Endodermal cell (in vitro differentiated cells): Measurements from ENCODE around the gene XNDC1N. TPM values are rescaled to one million over a fixed set of nuclear protein-coding genes. Genes with fewer than 3 reads are reported as not detected.
A peak's percentile ranks its signal among the peaks of the same experiment; 100 is the strongest.
"Not testable (repeated sequence)": the region's sequence is repeated elsewhere in the genome, so short reads cannot be mapped to it uniquely, and the experiment has no call there.

Experiments used
- DNase-seq: peaks from one replicate; pipeline ENCODE4 v3.0.0-alpha.2; 2017
- H3K27ac ChIP-seq: 2 replicates; pipeline ENCODE4 v1.5.1; 2013; ENCODE audit warnings: mild to moderate bottlenecking, low read depth, low read length, moderate library complexity
- H3K27me3 ChIP-seq: 2 replicates; pipeline ENCODE4 v1.6.1; 2013; ENCODE audit warnings: mild to moderate bottlenecking, low read length, moderate library complexity; ENCODE audit not compliant: insufficient read depth, control insufficient read depth, poor library complexity, severe bottlenecking
- H3K36me3 ChIP-seq: 2 replicates; pipeline ENCODE4 v1.7.0; 2013; ENCODE audit warnings: mild to moderate bottlenecking, low read length, moderate library complexity; ENCODE audit not compliant: control insufficient read depth, insufficient read depth
- H3K4me1 ChIP-seq: one replicate; pipeline ENCODE4 v1.7.0; 2013; ENCODE audit warnings: low read length; ENCODE audit not compliant: control insufficient read depth, insufficient read depth
- H3K4me3 ChIP-seq: 2 replicates; pipeline ENCODE4 v1.5.1; 2013; ENCODE audit warnings: mild to moderate bottlenecking, low read length, moderate library complexity
- H3K9ac ChIP-seq: 2 replicates; pipeline ENCODE4 v1.6.1; 2013; ENCODE audit warnings: mild to moderate bottlenecking, low read length, moderate library complexity; ENCODE audit not compliant: poor library complexity, severe bottlenecking; ENCODE audit errors: extremely low read depth
- H3K9me3 ChIP-seq: 2 replicates; pipeline ENCODE4 v1.6.1; 2013; ENCODE audit warnings: mild to moderate bottlenecking, low read length, moderate library complexity; ENCODE audit not compliant: control insufficient read depth
- H3K27ac Mint-ChIP-seq: 2 replicates; pipeline ENCODE4 v1.8.0; 2020; ENCODE audit warnings: mixed read lengths
- H3K27me3 Mint-ChIP-seq: 2 replicates; pipeline ENCODE4 v1.8.0; 2021; ENCODE audit warnings: mild to moderate bottlenecking, mixed read lengths; ENCODE audit not compliant: insufficient read depth
- H3K36me3 Mint-ChIP-seq: 2 replicates; pipeline ENCODE4 v1.8.0; 2020; ENCODE audit warnings: low read depth, mixed read lengths
- H3K4me1 Mint-ChIP-seq: 2 replicates; pipeline ENCODE4 v1.8.0; 2020; ENCODE audit warnings: mixed read lengths
- H3K4me3 Mint-ChIP-seq: 2 replicates; pipeline ENCODE4 v1.8.0; 2020; ENCODE audit warnings: mild to moderate bottlenecking, moderate library complexity, mixed read lengths
- H3K9me3 Mint-ChIP-seq: 2 replicates; pipeline ENCODE4 v1.8.0; 2020; ENCODE audit warnings: mild to moderate bottlenecking, mixed read lengths
- WGBS, 2 experiments: methylation state at CpG; one replicate each; pipeline versions ENCODE4 v1.1.5 to v1.1.7; 2013; ENCODE audit warnings: missing lambda C conversion rate in 2 of 2, mixed read lengths in 1 of 2; ENCODE audit not compliant: insufficient coverage in 1 of 2, insufficient read length in 1 of 2; 5-methylcytosine and 5-hydroxymethylcytosine counted together
- total RNA-seq, 2 donors: library from RNA; stranded (reverse); fragmentation: NEBNext Ultra II Directional in 1 of 2; extraction: Animal tissue kit (Norgen Biotek cat#: 25700) in 1 of 2; gene quantifications; 2 replicates in 1 of 2; 3 replicates in 1 of 2; pipeline ENCODE4 v1.2.1, GENCODE V29; 2021
- TF ChIP-seq, protein P1 (sequence below): fragments of 200-600 bp; sonication (generic); conservative IDR thresholded peaks from 2 replicates; pipeline ENCODE4 v1.5.0; 2021; ENCODE audit warnings: antibody characterized with exemption, mild to moderate bottlenecking

The XNDC1N gene
- total RNA-seq, 2 donors from 2014 or later = 11.4 to 15.2 TPM

- DNase-seq = no peak
- no peaks in the 10 kb centered on the region for H3K9me3 Mint-ChIP-seq
- Histone ChIP-seq H3K9me3 (no peaks in the 10 kb centered on the region), H3K36me3 (peaks cover 7% of the 10 kb centered on the region), H3K4me3 (no peak overlapping the region), H3K4me1 (no peaks in the 10 kb centered on the region), H3K27me3 (no peaks in the 10 kb centered on the region), H3K9ac (no peak overlapping the region), H3K27ac (no peak overlapping the region)
- H3K36me3 Mint-ChIP-seq = peaks cover 13% of the 10 kb centered on the region
- no peaks in the 10 kb centered on the region for H3K27me3 Mint-ChIP-seq
- H3K27ac Mint-ChIP-seq = no peak overlapping the region
- TF ChIP-seq, protein P1, sequence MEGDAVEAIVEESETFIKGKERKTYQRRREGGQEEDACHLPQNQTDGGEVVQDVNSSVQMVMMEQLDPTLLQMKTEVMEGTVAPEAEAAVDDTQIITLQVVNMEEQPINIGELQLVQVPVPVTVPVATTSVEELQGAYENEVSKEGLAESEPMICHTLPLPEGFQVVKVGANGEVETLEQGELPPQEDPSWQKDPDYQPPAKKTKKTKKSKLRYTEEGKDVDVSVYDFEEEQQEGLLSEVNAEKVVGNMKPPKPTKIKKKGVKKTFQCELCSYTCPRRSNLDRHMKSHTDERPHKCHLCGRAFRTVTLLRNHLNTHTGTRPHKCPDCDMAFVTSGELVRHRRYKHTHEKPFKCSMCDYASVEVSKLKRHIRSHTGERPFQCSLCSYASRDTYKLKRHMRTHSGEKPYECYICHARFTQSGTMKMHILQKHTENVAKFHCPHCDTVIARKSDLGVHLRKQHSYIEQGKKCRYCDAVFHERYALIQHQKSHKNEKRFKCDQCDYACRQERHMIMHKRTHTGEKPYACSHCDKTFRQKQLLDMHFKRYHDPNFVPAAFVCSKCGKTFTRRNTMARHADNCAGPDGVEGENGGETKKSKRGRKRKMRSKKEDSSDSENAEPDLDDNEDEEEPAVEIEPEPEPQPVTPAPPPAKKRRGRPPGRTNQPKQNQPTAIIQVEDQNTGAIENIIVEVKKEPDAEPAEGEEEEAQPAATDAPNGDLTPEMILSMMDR = no peak
- WGBS, 2 experiments = 98 to 99% methylated on average over 12 of the region's 12 CpGs
- H3K4me1 Mint-ChIP-seq = no peaks in the 10 kb centered on the region
- no peak overlapping the region for H3K4me3 Mint-ChIP-seq
Observed at GRCh38 chr11:71895961-71896360, 32.4 kb downstream of the XNDC1N start.

DNA sequence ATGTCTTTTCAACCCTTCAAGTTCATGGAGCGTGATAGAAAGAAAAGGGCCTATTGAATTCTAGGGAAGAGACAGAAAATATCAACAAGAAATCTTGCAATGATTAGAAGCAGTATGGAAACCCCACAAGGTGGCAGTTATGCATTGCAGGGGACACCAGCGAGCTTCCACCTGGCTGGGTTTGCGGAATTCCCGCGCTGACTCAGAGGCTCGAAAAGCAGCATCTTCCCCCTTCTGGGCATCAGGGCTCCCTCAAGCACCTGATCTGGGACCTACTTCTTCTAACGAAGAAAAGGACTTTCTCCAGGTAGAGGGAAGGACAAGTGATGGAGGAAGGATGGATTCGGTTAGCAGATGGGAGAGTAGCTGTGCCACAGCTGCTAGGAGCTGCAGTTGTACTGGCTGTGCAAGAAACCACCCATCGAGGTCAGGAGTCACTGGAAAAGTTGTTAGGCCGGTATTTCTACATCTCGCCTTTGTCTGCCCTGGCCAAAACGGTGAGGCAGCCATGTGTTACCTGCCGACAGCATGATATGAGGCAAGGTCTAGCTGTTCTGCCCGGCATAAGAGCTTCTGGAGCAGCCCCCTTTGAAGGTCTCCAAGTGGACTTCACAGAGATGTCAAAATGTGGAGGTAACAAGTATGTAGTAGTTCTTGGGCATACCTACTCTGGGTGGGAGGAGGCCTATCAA is 39.1 kb downstream of the XNDC1N start:
- WGBS, 2 experiments = 92 to 97% methylated on average over 10 to 13 of the region's 14 CpGs
- not testable (repeated sequence) for H3K9me3 Mint-ChIP-seq

GRCh38 chr11:71888335-71889010 is 39.9 kb downstream of the XNDC1N start:
- WGBS, 2 experiments = 90% methylated on average over 12 to 14 of the region's 14 CpGs
- peak overlapping the region; percentile 74 for H3K27ac Mint-ChIP-seq
- not testable (repeated sequence) for H3K27me3 ChIP-seq, H3K9ac ChIP-seq, H3K36me3 Mint-ChIP-seq, H3K27me3 Mint-ChIP-seq, H3K9me3 Mint-ChIP-seq, H3K9me3 ChIP-seq, H3K4me3 ChIP-seq, H3K4me3 Mint-ChIP-seq, H3K36me3 ChIP-seq, H3K27ac ChIP-seq, H3K4me1 ChIP-seq, H3K4me1 Mint-ChIP-seq
- peak; percentile 74 for DNase-seq

More for the DNA sequence above, 39.1 kb downstream of the XNDC1N start:
- H3K36me3 ChIP-seq, H3K4me3 ChIP-seq, H3K9me3 ChIP-seq, H3K4me3 Mint-ChIP-seq, H3K9ac ChIP-seq, H3K4me1 ChIP-seq, H3K27ac ChIP-seq, H3K27me3 Mint-ChIP-seq, H3K27ac Mint-ChIP-seq, H3K36me3 Mint-ChIP-seq, H3K4me1 Mint-ChIP-seq, H3K27me3 ChIP-seq: not testable (repeated sequence)
- peak; percentile 43 for DNase-seq

DNA sequence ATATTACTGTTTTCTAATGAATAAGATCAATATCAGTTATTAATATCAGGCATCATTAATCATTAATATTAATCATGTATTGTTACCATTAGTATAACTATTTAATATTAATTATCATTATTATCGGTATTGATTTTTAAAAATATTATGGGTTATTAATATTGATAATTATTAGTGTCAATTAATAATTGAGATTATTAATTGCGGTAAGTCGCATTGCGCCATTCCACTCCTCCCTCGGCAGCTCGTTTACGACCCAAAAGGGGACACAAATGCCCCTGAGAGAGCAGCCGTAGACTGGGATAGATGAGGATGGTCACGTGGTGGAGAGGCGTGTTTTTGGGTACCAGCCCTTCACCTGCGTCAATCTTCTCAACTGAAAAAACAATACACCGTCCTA is 42.6 kb downstream of the XNDC1N start:
- not testable (repeated sequence) for H3K9me3 Mint-ChIP-seq, H3K9ac ChIP-seq, H3K9me3 ChIP-seq, H3K4me1 ChIP-seq, H3K27me3 Mint-ChIP-seq, DNase-seq, H3K4me3 Mint-ChIP-seq, H3K4me3 ChIP-seq, H3K36me3 ChIP-seq, H3K27ac ChIP-seq, H3K4me1 Mint-ChIP-seq, H3K27me3 ChIP-seq, H3K27ac Mint-ChIP-seq, H3K36me3 Mint-ChIP-seq
- WGBS, 2 experiments = 95 to 96% methylated on average over 8 to 11 of the region's 12 CpGs

Other genes starting within 250 kb of the XNDC1N start
- gene DEFB108B, start 95.4 kb downstream of the XNDC1N start, total RNA-seq = not detected
- gene DEFB131B, start 50.1 kb downstream of the XNDC1N start, total RNA-seq = not detected
- 10 to 100 TPM; 50.9 to 52.2 TPM for gene RNF121, start 452 bp upstream of the XNDC1N start, total RNA-seq
- 10 to 100 TPM; 10.8 to 13.0 TPM for gene IL18BP, start 70.3 kb upstream of the XNDC1N start, total RNA-seq
- 100 to 1,000 TPM; 130 to 132 TPM for gene NUMA1, start 151.9 kb upstream of the XNDC1N start, total RNA-seq
- 1 to 10 TPM; 8.0 to 9.5 TPM for gene LRRC51, start 152.3 kb upstream of the XNDC1N start, total RNA-seq
- gene LAMTOR1, start 174.7 kb upstream of the XNDC1N start, total RNA-seq = 100 to 1,000 TPM in 1 of 2 donors, 10 to 100 TPM in 1; 92.0 to 104 TPM
- gene TOMT, start 177.3 kb upstream of the XNDC1N start, total RNA-seq = not detected
- gene ANAPC15, start 184.1 kb upstream of the XNDC1N start, total RNA-seq = 10 to 100 TPM; 51.2 to 54.9 TPM
- gene FOLR3, start 207.1 kb upstream of the XNDC1N start, total RNA-seq = not detected